CD4-positive, alpha-beta T cell treated with Interleukin-2 at 100 ng/mL for 4 hours (primary cell): ENCODE results near the gene CEP20.

Source experiments
- DNase-seq: peaks from one replicate; pipeline ENCODE4 v3.0.0-alpha.2; 2020; ENCODE audit warnings: low spot score

The CEP20 gene

DNA sequence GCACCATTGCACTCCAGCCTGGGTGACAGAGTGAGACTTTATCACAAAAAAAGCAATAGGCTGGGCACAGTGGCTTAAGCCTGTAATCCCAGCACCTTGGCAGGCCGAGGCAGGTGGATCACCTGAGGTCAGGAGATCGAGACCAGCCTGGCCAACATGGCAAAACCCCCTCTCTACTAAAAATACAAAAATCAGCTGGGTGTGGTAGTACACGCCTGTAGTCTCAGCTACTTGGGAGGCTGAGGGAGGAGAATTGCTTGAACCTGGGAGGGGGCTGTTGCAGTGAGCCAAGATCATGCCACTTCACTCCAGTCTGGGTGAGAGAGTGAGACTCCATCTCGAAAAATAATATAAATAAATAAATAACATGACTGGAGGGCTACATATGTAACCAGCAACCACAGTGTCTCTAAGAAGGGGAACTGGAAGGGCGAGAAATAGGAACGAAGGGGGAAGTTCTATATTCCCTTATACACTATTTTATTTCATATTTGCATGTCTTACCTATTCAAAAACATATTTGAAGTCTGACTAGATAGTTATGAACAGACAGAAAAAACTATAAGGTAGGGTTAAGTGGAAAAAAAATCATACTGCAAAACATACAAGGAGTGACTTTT, 57.5 kb downstream of the CEP20 start:
- DNase-seq = no peak

DNA sequence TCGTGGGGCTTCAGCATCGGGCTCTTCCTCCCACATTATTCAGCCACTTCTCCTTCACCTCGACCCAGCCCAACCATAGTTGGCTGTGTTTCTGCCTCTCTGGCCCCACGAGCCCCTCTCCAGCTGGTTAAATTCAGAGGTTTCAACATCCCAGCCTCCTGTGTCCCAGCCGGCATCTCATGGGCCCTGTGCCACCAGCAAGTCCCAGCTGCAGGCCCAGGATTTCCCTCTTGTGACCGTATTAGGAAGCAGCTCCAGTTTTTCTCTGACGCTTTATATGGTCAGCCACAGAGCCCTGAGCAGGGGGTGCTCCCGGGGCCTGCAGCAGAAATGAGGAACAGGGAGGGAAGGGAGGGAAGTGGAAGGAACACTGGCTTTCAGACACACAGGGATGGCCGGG, 58.9 kb downstream of the CEP20 start:
- DNase-seq = no peak

GRCh38 chr16:15827709-15828343, 60.6 kb downstream of the CEP20 start:
- DNase-seq = no peak

DNA sequence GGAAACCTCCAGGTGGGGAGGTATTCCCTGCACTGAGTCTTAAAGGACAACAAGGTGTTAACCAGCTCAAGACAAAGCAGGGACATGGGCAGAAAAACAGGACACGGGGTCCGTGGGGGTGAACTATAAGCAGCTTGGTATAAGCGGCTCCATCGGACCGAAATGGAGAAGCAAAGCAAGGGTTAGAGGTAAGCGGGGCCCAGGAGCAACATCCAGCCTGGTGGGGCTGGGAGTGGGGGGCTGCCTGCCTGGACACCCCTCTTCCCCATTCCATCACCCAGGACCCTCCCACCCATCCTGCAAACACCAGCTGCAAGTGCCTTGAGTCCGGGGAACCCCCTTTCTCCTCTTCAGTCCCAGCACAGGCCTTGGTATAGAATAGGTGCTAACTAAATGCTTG, 61.1 kb downstream of the CEP20 start:
- DNase-seq = no peak

GRCh38 chr16:15825750-15826305, 62.6 kb downstream of the CEP20 start:
- DNase-seq = no peak

DNA sequence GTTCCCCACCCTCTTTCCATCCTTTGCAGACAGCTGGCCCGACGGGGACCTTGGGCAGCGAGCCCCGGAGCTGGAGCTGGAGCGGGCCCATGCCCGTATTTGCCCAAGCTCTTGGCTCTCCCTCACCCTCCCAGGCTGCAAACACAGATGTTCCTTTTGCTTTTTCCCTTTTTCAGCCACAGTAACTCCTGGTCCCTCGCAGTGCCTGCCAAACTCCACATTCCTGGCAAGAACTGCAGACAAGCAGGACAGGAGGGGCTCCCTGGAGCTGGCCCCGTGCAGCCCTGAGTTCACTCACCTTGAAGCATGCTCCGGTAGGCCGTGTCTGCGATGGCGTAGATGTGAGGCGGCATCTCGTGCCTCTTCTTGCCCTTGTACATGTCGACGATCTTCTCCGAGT, 65.4 kb downstream of the CEP20 start:
- no peak for DNase-seq

DNA sequence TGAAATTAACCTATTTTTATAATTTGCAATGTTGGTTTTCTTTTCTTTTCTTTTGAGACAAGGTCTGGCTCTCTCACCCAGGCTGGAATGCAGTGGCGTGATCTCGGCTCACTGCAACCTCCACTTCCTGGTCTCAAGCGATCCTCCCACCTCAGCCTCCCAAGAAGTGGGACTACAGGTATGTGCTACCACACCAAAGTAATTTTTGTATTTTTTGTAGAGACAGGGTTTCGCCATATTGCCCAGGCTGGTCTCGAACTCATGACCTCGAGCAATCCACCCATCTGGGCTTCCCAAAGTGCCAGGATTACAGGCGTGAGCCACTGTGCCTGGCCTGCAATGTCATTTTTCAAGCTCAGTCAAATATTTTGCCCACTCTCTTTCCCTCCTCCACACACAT, 67.6 kb downstream of the CEP20 start:
- DNase-seq = no peak

DNA sequence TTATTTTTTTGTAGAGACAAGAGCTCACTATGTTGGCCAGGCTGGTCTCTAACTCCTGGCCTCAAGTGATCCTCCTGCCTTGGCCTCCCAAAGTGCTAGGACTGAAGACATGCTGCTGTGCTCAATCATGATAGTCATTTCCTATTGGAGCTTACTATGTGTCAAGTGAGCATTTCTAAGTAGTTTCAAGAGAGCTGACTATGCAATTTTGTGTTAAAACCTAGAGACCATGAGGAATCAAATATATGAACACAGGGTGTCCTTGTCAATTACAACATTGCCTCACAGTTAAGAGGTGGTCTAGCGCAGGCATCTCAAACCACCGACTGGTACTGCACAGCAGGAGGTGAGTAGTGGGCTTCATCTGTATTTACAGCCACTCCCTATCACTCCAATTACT, 69.4 kb downstream of the CEP20 start:
- DNase-seq = no peak

GRCh38 chr16:15817446-15817845, 71.0 kb downstream of the CEP20 start:
- no peak for DNase-seq

DNA sequence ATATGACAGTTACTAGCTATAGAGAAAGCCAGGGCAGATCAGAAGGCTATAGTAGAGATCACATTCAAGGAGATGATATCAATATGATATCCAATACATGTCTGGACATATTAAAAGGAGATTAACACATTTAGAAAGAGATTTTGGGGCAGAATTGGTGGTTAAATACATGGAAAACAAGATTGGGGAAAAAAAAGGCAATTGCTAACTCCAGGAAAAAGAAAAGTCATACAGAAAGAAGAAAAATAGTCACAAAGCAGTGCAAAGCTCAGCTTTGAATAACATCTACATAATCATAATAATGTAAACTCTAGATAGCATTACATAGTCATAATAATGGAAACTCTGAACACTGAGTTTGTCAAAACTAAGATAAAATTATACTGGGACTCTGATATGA, 72.2 kb downstream of the CEP20 start:
- DNase-seq = no peak
